Thyroid gland (tissue), 4 donors: ENCODE data around the gene NFAM1. TPM values are rescaled to one million over a fixed set of nuclear protein-coding genes. Genes with fewer than 3 reads are reported as not detected.

Experiments used
- DNase-seq, 2 donors: peaks; one replicate each; pipeline ENCODE4 v3.0.0-alpha.2; 2019
- H3K27ac ChIP-seq, 3 donors: fragments of 200-600 bp; sonication (generic); 1 replicate in 2 of 3; 2 replicates in 1 of 3; pipeline ENCODE4 v1.5.1; 2016 to 2019; ENCODE audit warnings: mild to moderate bottlenecking in 1 of 3, moderate library complexity in 1 of 3
- H3K27me3 ChIP-seq: fragments of 200-600 bp; sonication (generic); one replicate; pipeline ENCODE4 v1.5.1; 2019
- H3K36me3 ChIP-seq, 2 donors: fragments of 200-600 bp; sonication (generic); one replicate each; pipeline ENCODE4 v1.5.1; 2016 to 2019
- H3K4me1 ChIP-seq, 2 donors: fragments of 200-600 bp; sonication (generic); one replicate each; pipeline ENCODE4 v1.5.1; 2017 to 2019
- H3K4me3 ChIP-seq, 3 donors: fragments of 200-600 bp; sonication (generic); replicated peaks in 1 of 3; 1 replicate in 2 of 3; 2 replicates in 1 of 3; pipeline ENCODE4 v1.5.1; 2016; ENCODE audit warnings: mild to moderate bottlenecking in 1 of 3
- H3K9me3 ChIP-seq: fragments of 200-600 bp; sonication (generic); one replicate; pipeline ENCODE4 v1.5.1; 2017
- CTCF ChIP-seq, 6 experiments: fragments of 200-600 bp in 3 of 6; fragments of 450-650 bp in 3 of 6; sonication (generic) in 3 of 6; IDR thresholded peaks; one replicate each; pipeline ENCODE4 v1.5.1; 2016 to 2019; ENCODE audit warnings: antibody characterized with exemption in 6 of 6, mild to moderate bottlenecking in 2 of 6, inconsistent platforms in 1 of 6, moderate library complexity in 1 of 6
- POLR2A ChIP-seq, 2 donors: fragments of 450-650 bp; IDR thresholded peaks; one replicate each; pipeline ENCODE4 v1.6.1; 2017; ENCODE audit warnings: antibody characterized with exemption in 2 of 2, mild to moderate bottlenecking in 2 of 2, moderate library complexity in 1 of 2
- WGBS, 2 donors: methylation state at CpG; one replicate each; pipeline ENCODE4 v1.1.5; 2017; 5-methylcytosine and 5-hydroxymethylcytosine counted together
- intact Hi-C: fragments of 100-400 bp; cut with DNase I; formaldehyde crosslinking; loops from one replicate; pipeline ENCODE4 v1.15.1; 2023
- total RNA-seq, 4 donors: library from RNA; depleted of rRNA; stranded (reverse); fragments of >200 nt; gene quantifications; one replicate each; pipeline ENCODE4 v1.2.3, GENCODE V29; 2016

NFAM1 gene
- total RNA-seq, 4 donors from 2014 or later: 0.89 to 1.4 (median 1.2) TPM

DNA sequence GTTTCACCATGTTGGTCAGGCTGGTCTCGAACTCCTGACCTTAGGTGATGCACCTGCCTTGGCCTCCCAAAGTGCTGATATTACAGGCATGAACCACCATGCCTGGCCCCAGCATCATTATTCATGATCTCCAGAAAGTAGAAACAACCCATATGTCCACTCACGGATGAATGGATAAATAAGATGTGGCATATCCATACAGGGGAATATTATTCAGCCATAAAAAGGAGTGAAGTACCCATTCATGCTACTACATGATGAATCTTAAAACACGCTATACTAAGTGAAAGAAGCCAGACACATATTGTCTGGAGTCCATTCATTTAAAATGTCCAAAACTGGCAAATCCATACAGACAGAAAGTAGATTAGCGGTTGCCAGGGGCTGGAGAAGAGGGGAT lies 81.8 kb downstream of the NFAM1 start:
- Histone ChIP-seq H3K9me3 (no peaks in the 10 kb centered on the region), H3K27ac (no peak overlapping the region), H3K4me3 (no peak overlapping the region), H3K27me3 (no peaks in the 10 kb centered on the region), H3K4me1 (no peaks in the 10 kb centered on the region), H3K36me3 (no peaks in the 10 kb centered on the region)
- TF ChIP-seq CTCF (IDR thresholded peaks at IDR 0.05) (no peak), POLR2A (IDR thresholded peaks at IDR 0.05) (no peak)
- WGBS, 2 donors: 94 to 95% methylated on average over 4 of the region's 4 CpGs
- no peak for DNase-seq
- intact Hi-C loops: no loop called here

- H3K4me3 ChIP-seq: no peak overlapping the region
- 77 to 80% methylated on average over 25 to 26 of the region's 27 CpGs for WGBS, 2 donors
- no peaks in the 10 kb centered on the region for H3K36me3 ChIP-seq
- H3K9me3 ChIP-seq: no peaks in the 10 kb centered on the region
- H3K27me3 ChIP-seq: no peaks in the 10 kb centered on the region
- no peak for DNase-seq
- H3K4me1 ChIP-seq: peaks cover 6 to 14% of the 10 kb centered on the region in 2 donors
- TF ChIP-seq CTCF (IDR thresholded peaks at IDR 0.05) (no peak), POLR2A (IDR thresholded peaks at IDR 0.05) (no peak)
- H3K27ac ChIP-seq: no peak overlapping the region
- intact Hi-C loops: no loop called here
These were observed 84.8 kb downstream of the NFAM1 start for GRCh38 chr22:42347281-42347824.

DNA sequence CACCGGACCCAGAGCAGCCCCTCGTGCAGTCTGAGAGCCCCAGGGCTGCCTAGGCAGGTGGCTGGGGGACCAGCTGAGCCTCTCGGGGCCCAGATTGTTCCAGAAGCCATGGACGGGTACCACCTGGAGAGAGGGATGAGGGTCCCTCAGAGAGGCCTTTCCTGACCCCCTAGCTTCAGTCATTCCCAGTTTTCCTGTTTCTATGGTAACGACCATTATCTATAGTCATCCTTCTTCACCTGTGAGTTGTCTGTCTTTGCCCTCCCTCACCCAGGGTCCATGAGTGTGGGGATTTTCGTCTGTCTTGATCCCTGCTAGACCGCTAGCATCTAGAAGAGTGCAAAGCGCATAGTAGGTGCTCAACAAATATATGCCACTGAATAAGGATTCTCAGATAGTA lies 85.5 kb downstream of the NFAM1 start:
- Histone ChIP-seq H3K27me3 (no peaks in the 10 kb centered on the region), H3K36me3 (no peaks in the 10 kb centered on the region), H3K27ac (no peak overlapping the region), H3K4me3 (no peak overlapping the region), H3K4me1 (peaks cover 6 to 15% of the 10 kb centered on the region in 2 donors), H3K9me3 (no peaks in the 10 kb centered on the region)
- DNase-seq: no peak
- TF ChIP-seq POLR2A (IDR thresholded peaks at IDR 0.05) (no peak), CTCF (IDR thresholded peaks at IDR 0.05) (no peak)
- intact Hi-C loops: no loop called here
- WGBS, 2 donors: 80 to 88% methylated on average over 7 to 8 of the region's 8 CpGs

GRCh38 chr22:42345458-42345857 lies 86.7 kb downstream of the NFAM1 start:
- Histone ChIP-seq H3K27ac (no peak overlapping the region), H3K4me1 (peaks cover 6 to 17% of the 10 kb centered on the region in 2 donors), H3K27me3 (no peaks in the 10 kb centered on the region), H3K36me3 (no peaks in the 10 kb centered on the region), H3K9me3 (no peaks in the 10 kb centered on the region), H3K4me3 (no peak overlapping the region)
- 90 to 93% methylated on average over 3 to 4 of the region's 4 CpGs for WGBS, 2 donors
- DNase-seq: no peak
- TF ChIP-seq POLR2A (IDR thresholded peaks at IDR 0.05) (no peak), CTCF (IDR thresholded peaks at IDR 0.05) (no peak)
- intact Hi-C loops: no loop called here

- no peaks in the 10 kb centered on the region for H3K36me3 ChIP-seq
- TF ChIP-seq CTCF (IDR thresholded peaks at IDR 0.05) (no peak), POLR2A (IDR thresholded peaks at IDR 0.05) (peak in 1 of 2 donors; percentile 17)
- H3K27ac ChIP-seq: peak overlapping the region; percentile 60 to 70 (median 62)
- no peaks in the 10 kb centered on the region for H3K9me3 ChIP-seq
- peaks cover 6 to 23% of the 10 kb centered on the region in 2 donors for H3K4me1 ChIP-seq
- H3K4me3 ChIP-seq: peak overlapping the region in 1 of 3 donors; percentile 17
- DNase-seq: peak; percentile 61 to 74
- no peaks in the 10 kb centered on the region for H3K27me3 ChIP-seq
- intact Hi-C loops: no loop called here
- WGBS, 2 donors: 43 to 61% methylated on average over 18 to 29 of the region's 31 CpGs
These were observed 87.8 kb downstream of the NFAM1 start for GRCh38 chr22:42344361-42344905.
